ENCODE data around the gene CAPN10.

CAPN10 gene

DNA sequence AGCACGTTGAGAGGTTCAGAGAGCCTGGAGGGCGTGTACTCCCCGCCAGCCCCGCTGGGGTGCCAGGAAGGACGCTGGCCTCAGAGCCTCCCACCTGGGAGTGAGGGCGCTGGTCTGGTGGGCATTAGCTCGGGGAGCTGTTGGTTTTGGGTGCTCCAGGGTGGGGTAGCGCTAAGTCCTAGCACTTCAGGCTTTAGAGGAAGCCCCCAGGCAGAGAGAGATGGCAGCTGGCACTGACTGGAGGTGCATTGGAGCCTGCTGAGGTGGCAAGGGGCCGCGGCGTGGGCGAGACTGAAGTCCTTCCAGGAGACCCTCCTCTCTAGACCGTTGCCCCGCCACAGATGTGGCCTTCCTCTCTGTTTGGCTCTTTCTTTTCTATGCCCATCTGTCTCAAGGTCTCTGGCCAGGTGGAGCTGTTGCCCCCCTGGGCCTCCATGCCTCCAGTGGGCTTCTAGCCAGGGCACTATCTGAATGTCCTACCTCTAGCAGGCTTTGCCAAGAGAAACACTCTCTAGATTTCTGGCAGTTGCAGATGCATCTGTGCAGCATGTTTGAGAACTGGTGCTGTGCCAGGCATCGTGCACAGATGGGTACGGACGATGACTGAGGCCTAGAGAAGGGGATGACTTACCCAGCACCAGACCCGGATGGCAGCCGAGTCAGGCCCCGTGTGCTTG is 6.6 kb downstream of the CAPN10 start:
- no CpG with 5 or more reads among the region's 20 CpGs for WGBS, 2 donors (ENCODE audit: extremely low coverage in 2 of 2, insufficient read length in 2 of 2, insufficient replicate concordance in 1 of 2)
- Histone ChIP-seq H3K4me1 (ENCODE audit: control insufficient read depth in 2 of 2, insufficient read depth in 1 of 2, low read depth in 1 of 2, low read length in 2 of 2) (peaks cover 0 to 3% of the 10 kb centered on the region in 2 donors), H3K18ac (ENCODE audit: low read length) (no peak overlapping the region), H2AK5ac (ENCODE audit: low read depth, low read length) (no peak overlapping the region), H3K79me1 (ENCODE audit: low read depth, low read length) (peaks cover 19% of the 10 kb centered on the region), H3K23ac (ENCODE audit: low read depth, low read length, poor library complexity) (no peak overlapping the region), H3K4me3 (ENCODE audit: low read length in 2 of 2) (no peak overlapping the region), H2AFZ (ENCODE audit: low read length) (no peak overlapping the region), H3K9ac (ENCODE audit: low read depth, low read length, poor library complexity) (no peak overlapping the region), H3K4me2 (ENCODE audit: insufficient read depth, low read length, poor library complexity, severe bottlenecking) (no peak overlapping the region), H3K36me3 (replicated peaks in 1 of 2; ENCODE audit: control insufficient read depth in 2 of 2, insufficient read depth in 2 of 2, low read length in 2 of 2) (peaks cover 29 to 77% of the 10 kb centered on the region in 2 donors), H3K27me3 (ENCODE audit: control insufficient read depth in 3 of 3, insufficient read depth in 3 of 3, low read depth in 1 of 3, low read length in 3 of 3) (no peaks in the 10 kb centered on the region), H2BK120ac (ENCODE audit: low read depth, low read length) (no peak overlapping the region), H3K9me3 (replicated peaks in 1 of 2; ENCODE audit: control insufficient read depth in 2 of 2, insufficient read depth in 1 of 2, low read depth in 1 of 2, low read length in 2 of 2) (no peaks in the 10 kb centered on the region), H3K14ac (ENCODE audit: low read length) (no peak overlapping the region), H2BK15ac (ENCODE audit: low read length) (no peak overlapping the region), H2BK5ac (ENCODE audit: low read length) (no peak overlapping the region), H4K8ac (ENCODE audit: low read depth, low read length) (no peak overlapping the region), H2BK12ac (ENCODE audit: low read length) (no peak overlapping the region), H4K91ac (ENCODE audit: low read depth, low read length, poor library complexity) (no peak overlapping the region), H3K4ac (ENCODE audit: low read length) (no peak overlapping the region), H3K27ac (replicated peaks; ENCODE audit: low read length) (no peak overlapping the region)
- DNase-seq (ENCODE audit: low spot score): no peak

DNA sequence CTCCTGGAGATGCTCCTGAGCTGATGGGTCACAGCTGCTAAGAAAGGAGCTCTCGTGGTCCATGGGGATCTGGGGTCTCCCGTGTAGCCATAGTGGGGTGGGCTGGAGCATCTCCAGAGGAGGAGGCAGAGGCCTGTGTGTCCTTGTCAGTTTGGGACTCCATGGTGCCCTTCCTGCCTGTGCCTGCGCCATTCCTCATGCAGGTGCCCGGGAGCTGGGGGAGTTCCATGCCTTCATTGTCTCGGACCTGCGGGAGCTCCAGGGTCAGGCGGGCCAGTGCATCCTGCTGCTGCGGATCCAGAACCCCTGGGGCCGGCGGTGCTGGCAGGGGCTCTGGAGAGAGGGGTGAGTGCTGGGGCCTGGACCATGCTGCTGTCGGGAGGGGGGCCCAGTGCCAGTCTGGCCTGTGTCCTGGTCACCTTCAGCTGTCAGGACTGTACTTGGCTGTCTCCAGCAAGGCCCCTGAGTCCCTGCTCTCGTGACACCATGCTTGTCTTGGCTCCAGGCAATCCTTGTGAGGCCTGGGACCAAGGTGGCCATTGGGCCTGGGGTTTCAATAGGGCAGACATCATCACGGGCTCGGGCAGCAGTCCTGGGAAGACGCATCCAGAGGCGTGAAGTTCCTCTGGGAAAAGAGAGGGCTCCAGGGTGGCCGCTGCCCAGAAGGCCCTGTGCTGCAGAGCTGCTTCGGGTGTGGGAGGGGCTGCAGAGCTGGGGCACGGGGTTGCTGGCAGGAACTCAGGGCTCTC is 7.3 kb downstream of the CAPN10 start:
- Histone ChIP-seq H2AK5ac (ENCODE audit: low read depth, low read length) (no peak overlapping the region), H4K8ac (ENCODE audit: low read depth, low read length) (no peak overlapping the region), H3K79me1 (ENCODE audit: low read depth, low read length) (peaks cover 17% of the 10 kb centered on the region), H2BK120ac (ENCODE audit: low read depth, low read length) (no peak overlapping the region), H2BK15ac (ENCODE audit: low read length) (no peak overlapping the region), H3K4me1 (ENCODE audit: control insufficient read depth in 2 of 2, insufficient read depth in 1 of 2, low read depth in 1 of 2, low read length in 2 of 2) (no peaks in the 10 kb centered on the region), H3K4ac (ENCODE audit: low read length) (no peak overlapping the region), H3K23ac (ENCODE audit: low read depth, low read length, poor library complexity) (no peak overlapping the region), H3K9ac (ENCODE audit: low read depth, low read length, poor library complexity) (peak overlapping the region; percentile 13), H2BK12ac (ENCODE audit: low read length) (no peak overlapping the region), H3K18ac (ENCODE audit: low read length) (no peak overlapping the region), H3K36me3 (replicated peaks in 1 of 2; ENCODE audit: control insufficient read depth in 2 of 2, insufficient read depth in 2 of 2, low read length in 2 of 2) (peaks cover 35 to 81% of the 10 kb centered on the region in 2 donors), H2AFZ (ENCODE audit: low read length) (no peak overlapping the region), H3K4me3 (ENCODE audit: low read length in 2 of 2) (no peak overlapping the region), H2BK5ac (ENCODE audit: low read length) (no peak overlapping the region), H3K14ac (ENCODE audit: low read length) (no peak overlapping the region), H3K27ac (replicated peaks; ENCODE audit: low read length) (no peak overlapping the region), H3K27me3 (ENCODE audit: control insufficient read depth in 3 of 3, insufficient read depth in 3 of 3, low read depth in 1 of 3, low read length in 3 of 3) (no peaks in the 10 kb centered on the region), H3K4me2 (ENCODE audit: insufficient read depth, low read length, poor library complexity, severe bottlenecking) (no peak overlapping the region), H4K91ac (ENCODE audit: low read depth, low read length, poor library complexity) (no peak overlapping the region), H3K9me3 (replicated peaks in 1 of 2; ENCODE audit: control insufficient read depth in 2 of 2, insufficient read depth in 1 of 2, low read depth in 1 of 2, low read length in 2 of 2) (no peaks in the 10 kb centered on the region)
- no CpG with 5 or more reads among the region's 19 CpGs for WGBS, 2 donors (ENCODE audit: extremely low coverage in 2 of 2, insufficient read length in 2 of 2, insufficient replicate concordance in 1 of 2)
- DNase-seq (ENCODE audit: low spot score): no peak

DNA sequence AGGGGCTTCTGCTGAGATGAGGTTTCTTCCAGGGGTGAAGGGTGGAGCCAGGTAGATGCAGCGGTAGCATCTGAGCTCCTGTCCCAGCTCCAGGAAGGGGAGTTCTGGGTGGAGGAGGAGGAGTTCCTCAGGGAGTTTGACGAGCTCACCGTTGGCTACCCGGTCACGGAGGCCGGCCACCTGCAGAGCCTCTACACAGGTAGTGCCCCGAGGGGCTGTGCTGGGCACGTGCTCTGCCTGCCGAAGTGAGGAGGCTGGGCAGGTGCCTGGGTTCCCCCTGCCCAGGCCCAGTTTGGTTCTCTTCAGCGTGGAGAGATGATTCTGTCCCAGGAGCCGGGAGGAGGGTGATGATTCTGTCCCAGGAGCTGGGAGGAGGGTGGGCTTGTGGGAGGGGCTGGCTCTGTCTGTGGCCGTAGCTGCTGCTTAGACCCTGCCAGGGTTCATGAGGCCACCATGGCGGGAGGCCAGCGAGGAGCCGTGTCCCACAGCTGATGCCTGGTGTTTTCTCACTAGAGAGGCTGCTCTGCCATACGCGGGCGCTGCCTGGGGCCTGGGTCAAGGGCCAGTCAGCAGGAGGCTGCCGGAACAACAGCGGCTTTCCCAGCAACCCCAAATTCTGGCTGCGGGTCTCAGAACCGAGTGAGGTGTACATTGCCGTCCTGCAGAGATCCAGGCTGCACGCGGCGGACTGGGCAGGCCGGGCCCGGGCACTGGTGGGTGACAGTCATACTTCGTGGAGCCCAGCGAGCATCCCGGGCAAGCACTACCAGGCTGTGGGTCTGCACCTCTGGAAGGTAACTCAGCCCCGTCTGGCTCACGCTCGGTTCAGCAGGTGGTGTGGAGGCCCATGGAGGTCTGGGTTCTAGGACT is 8.2 kb downstream of the CAPN10 start:
- H3K9ac ChIP-seq (ENCODE audit: low read depth, low read length, poor library complexity): no peak overlapping the region
- H2BK120ac ChIP-seq (ENCODE audit: low read depth, low read length): no peak overlapping the region
- no CpG with 5 or more reads among the region's 34 CpGs for WGBS, 2 donors (ENCODE audit: extremely low coverage in 2 of 2, insufficient read length in 2 of 2, insufficient replicate concordance in 1 of 2)
- no peak overlapping the region for H4K8ac ChIP-seq (ENCODE audit: low read depth, low read length)
- no peak overlapping the region for H2AFZ ChIP-seq (ENCODE audit: low read length)
- no peak overlapping the region for H3K18ac ChIP-seq (ENCODE audit: low read length)
- H3K4ac ChIP-seq (ENCODE audit: low read length): no peak overlapping the region
- H2BK15ac ChIP-seq (ENCODE audit: low read length): no peak overlapping the region
- no peak overlapping the region for H4K91ac ChIP-seq (ENCODE audit: low read depth, low read length, poor library complexity)
- peaks cover 38 to 80% of the 10 kb centered on the region in 2 donors for H3K36me3 ChIP-seq (replicated peaks in 1 of 2; ENCODE audit: control insufficient read depth in 2 of 2, insufficient read depth in 2 of 2, low read length in 2 of 2)
- H3K27ac ChIP-seq (replicated peaks; ENCODE audit: low read length): no peak overlapping the region
- H3K79me1 ChIP-seq (ENCODE audit: low read depth, low read length): peaks cover 17% of the 10 kb centered on the region
- peak overlapping the region; percentile 53 for H2BK5ac ChIP-seq (ENCODE audit: low read length)
- DNase-seq (ENCODE audit: low spot score): no peak
- no peaks in the 10 kb centered on the region for H3K27me3 ChIP-seq (ENCODE audit: control insufficient read depth in 3 of 3, insufficient read depth in 3 of 3, low read depth in 1 of 3, low read length in 3 of 3)
- no peak overlapping the region for H2AK5ac ChIP-seq (ENCODE audit: low read depth, low read length)
- H3K4me3 ChIP-seq (ENCODE audit: low read length in 2 of 2): no peak overlapping the region
- peak overlapping the region; percentile 41 for H2BK12ac ChIP-seq (ENCODE audit: low read length)
- H3K14ac ChIP-seq (ENCODE audit: low read length): no peak overlapping the region
- H3K23ac ChIP-seq (ENCODE audit: low read depth, low read length, poor library complexity): no peak overlapping the region
- H3K4me1 ChIP-seq (ENCODE audit: control insufficient read depth in 2 of 2, insufficient read depth in 1 of 2, low read depth in 1 of 2, low read length in 2 of 2): no peaks in the 10 kb centered on the region
- H3K9me3 ChIP-seq (replicated peaks in 1 of 2; ENCODE audit: control insufficient read depth in 2 of 2, insufficient read depth in 1 of 2, low read depth in 1 of 2, low read length in 2 of 2): no peaks in the 10 kb centered on the region
- no peak overlapping the region for H3K4me2 ChIP-seq (ENCODE audit: insufficient read depth, low read length, poor library complexity, severe bottlenecking)

Data from neuronal stem cell (in vitro differentiated cells).